PFSK-1 (cell line): Measurements from ENCODE around the gene DEPDC4.

Experiments used
- FOXP2 ChIP-seq: optimal IDR thresholded peaks from 2 replicates; pipeline ENCODE3; 2011; ENCODE audit warnings: borderline replicate concordance, control low read depth, inconsistent platforms; ENCODE audit not compliant: insufficient read depth; ENCODE audit errors: extremely low read length, extremely low read depth
- POLR2AphosphoS5 ChIP-seq: IDR thresholded peaks from 2 replicates; pipeline ENCODE4 v1.6.1; 2012; ENCODE audit warnings: low read depth, mild to moderate bottlenecking, control low read depth, low read length, moderate library complexity
- REST ChIP-seq, 2 experiments: IDR thresholded peaks; 2 replicates each; pipeline versions ENCODE4 v1.6.1 to v1.8.0; 2011 to 2012; ENCODE audit warnings: low read depth in 2 of 2, low read length in 2 of 2, control low read depth in 1 of 2, inconsistent platforms in 1 of 2, mild to moderate bottlenecking in 1 of 2, moderate library complexity in 1 of 2; ENCODE audit not compliant: insufficient read depth in 1 of 2
- SIN3A ChIP-seq: IDR thresholded peaks from 2 replicates; pipeline ENCODE4 v1.6.1; 2012; ENCODE audit warnings: mild to moderate bottlenecking, low read length, moderate library complexity, borderline replicate concordance; ENCODE audit not compliant: insufficient read depth
- TAF1 ChIP-seq: IDR thresholded peaks from 2 replicates; pipeline ENCODE4 v1.6.1; 2012; ENCODE audit warnings: low read length, control low read depth, borderline replicate concordance; ENCODE audit not compliant: insufficient read depth

Gene DEPDC4

GRCh38 chr12:100199023-100199346 lies 67.9 kb downstream of the DEPDC4 start:
- TF ChIP-seq FOXP2 (no peak), POLR2AphosphoS5 (no peak), REST (IDR thresholded peaks at IDR 0.05; ENCODE audit: insufficient read depth in 1 of 2, low read depth in 2 of 2, low read length in 2 of 2) (no peak), SIN3A (no peak), TAF1 (no peak)

- TF ChIP-seq SIN3A (no peak), REST (IDR thresholded peaks at IDR 0.05; ENCODE audit: insufficient read depth in 1 of 2, low read depth in 2 of 2, low read length in 2 of 2) (no peak), TAF1 (no peak), POLR2AphosphoS5 (no peak), FOXP2 (no peak)
Measured at GRCh38 chr12:100197486-100197885, 69.4 kb downstream of the DEPDC4 start.

GRCh38 chr12:100193085-100193484 lies 73.8 kb downstream of the DEPDC4 start:
- TF ChIP-seq SIN3A (no peak), REST (IDR thresholded peaks at IDR 0.05; ENCODE audit: insufficient read depth in 1 of 2, low read depth in 2 of 2, low read length in 2 of 2) (no peak), POLR2AphosphoS5 (no peak)
